HAP-1 (cell line): ENCODE data around the gene FOXP1.

ENCODE experiments used
- DNase-seq, 2 experiments: peaks; one replicate each; pipeline ENCODE4 v3.0.0-alpha.2; 2016 to 2020; ENCODE audit warnings: low spot score in 2 of 2
- H3K27me3 ChIP-seq: fragments of 250-450 bp; sonication (Bioruptor Pico); 2 replicates; pipeline ENCODE4 v1.5.1; 2020; ENCODE audit warnings: low read depth, mild to moderate bottlenecking, moderate library complexity
- H3K36me3 ChIP-seq: fragments of 250-450 bp; sonication (Bioruptor Pico); replicated peaks from 2 replicates; pipeline ENCODE4 v1.5.1; 2020; ENCODE audit warnings: mild to moderate bottlenecking
- H3K4me1 ChIP-seq: fragments of 250-450 bp; sonication (Bioruptor Pico); 2 replicates; pipeline ENCODE4 v1.5.1; 2020; ENCODE audit warnings: mild to moderate bottlenecking
- H3K4me3 ChIP-seq: fragments of 250-450 bp; sonication (Bioruptor Pico); 2 replicates; pipeline ENCODE4 v1.5.1; 2020; ENCODE audit warnings: mild to moderate bottlenecking, moderate library complexity
- H3K9me3 ChIP-seq: fragments of 250-450 bp; sonication (Bioruptor Pico); 2 replicates; pipeline ENCODE4 v1.5.1; 2020; ENCODE audit warnings: mild to moderate bottlenecking, moderate library complexity
- in situ Hi-C: fragments of 300-500 bp; cut with MboI; formaldehyde crosslinking; loops from 3 replicates; pipeline ENCODE4 v1.14.3; 2020; ENCODE audit warnings: low sequenced_read_pairs, inconsistent platforms, mixed read lengths

Gene FOXP1

GRCh38 chr3:71061581-71061980 is 521.9 kb downstream of the FOXP1 start:
- Histone ChIP-seq H3K4me3 (no peak overlapping the region), H3K36me3 (no peaks in the 10 kb centered on the region), H3K9me3 (no peaks in the 10 kb centered on the region), H3K4me1 (peaks cover 43% of the 10 kb centered on the region), H3K27me3 (no peaks in the 10 kb centered on the region)
- no peak for DNase-seq
- in situ Hi-C loops, result no loop called here

- no peak for DNase-seq
- Histone ChIP-seq H3K4me3 (no peak overlapping the region), H3K9me3 (no peaks in the 10 kb centered on the region), H3K4me1 (peaks cover 48% of the 10 kb centered on the region), H3K36me3 (no peaks in the 10 kb centered on the region), H3K27me3 (no peaks in the 10 kb centered on the region)
- in situ Hi-C loops, result no loop called here
Observed at GRCh38 chr3:71061037-71061436, 522.5 kb downstream of the FOXP1 start.

- in situ Hi-C loops, result no loop called here
- Histone ChIP-seq H3K27me3 (no peaks in the 10 kb centered on the region), H3K9me3 (no peaks in the 10 kb centered on the region), H3K4me3 (no peak overlapping the region), H3K4me1 (peaks cover 53% of the 10 kb centered on the region), H3K36me3 (no peaks in the 10 kb centered on the region)
- DNase-seq, result no peak
Observed at GRCh38 chr3:71060536-71060935, 523.0 kb downstream of the FOXP1 start.

GRCh38 chr3:71057526-71057894 is 526.0 kb downstream of the FOXP1 start:
- Histone ChIP-seq H3K36me3 (no peaks in the 10 kb centered on the region), H3K9me3 (no peaks in the 10 kb centered on the region), H3K27me3 (no peaks in the 10 kb centered on the region), H3K4me1 (peaks cover 49% of the 10 kb centered on the region), H3K4me3 (no peak overlapping the region)
- no peak for DNase-seq
- in situ Hi-C loops, result no loop called here

GRCh38 chr3:71056327-71056726 is 527.2 kb downstream of the FOXP1 start:
- no peak for DNase-seq
- in situ Hi-C loops, result no loop called here
- H3K9me3 ChIP-seq, result no peaks in the 10 kb centered on the region
- no peaks in the 10 kb centered on the region for H3K27me3 ChIP-seq
- H3K36me3 ChIP-seq, result no peaks in the 10 kb centered on the region
- H3K4me3 ChIP-seq, result no peak overlapping the region
- peaks cover 50% of the 10 kb centered on the region for H3K4me1 ChIP-seq

- Histone ChIP-seq H3K27me3 (no peaks in the 10 kb centered on the region), H3K4me3 (no peak overlapping the region), H3K36me3 (no peaks in the 10 kb centered on the region), H3K9me3 (no peaks in the 10 kb centered on the region), H3K4me1 (peaks cover 57% of the 10 kb centered on the region)
- in situ Hi-C loops, result no loop called here
- peak in 1 of 2 experiments; percentile 58 for DNase-seq
Observed at GRCh38 chr3:71055257-71056001, 528.1 kb downstream of the FOXP1 start.

GRCh38 chr3:71054312-71054711 is 529.2 kb downstream of the FOXP1 start:
- H3K9me3 ChIP-seq, result no peaks in the 10 kb centered on the region
- H3K27me3 ChIP-seq, result no peaks in the 10 kb centered on the region
- H3K4me3 ChIP-seq, result no peak overlapping the region
- no peak for DNase-seq
- H3K36me3 ChIP-seq, result no peaks in the 10 kb centered on the region
- in situ Hi-C loops, result no loop called here
- H3K4me1 ChIP-seq, result peaks cover 60% of the 10 kb centered on the region

- DNase-seq, result no peak
- Histone ChIP-seq H3K27me3 (no peaks in the 10 kb centered on the region), H3K36me3 (no peaks in the 10 kb centered on the region), H3K4me1 (peaks cover 61% of the 10 kb centered on the region), H3K9me3 (no peaks in the 10 kb centered on the region), H3K4me3 (no peak overlapping the region)
- in situ Hi-C loops, result no loop called here
Observed at GRCh38 chr3:71053495-71053894, 530.0 kb downstream of the FOXP1 start.

GRCh38 chr3:71052716-71053115 is 530.8 kb downstream of the FOXP1 start:
- no peak for DNase-seq
- Histone ChIP-seq H3K36me3 (no peaks in the 10 kb centered on the region), H3K4me1 (peaks cover 68% of the 10 kb centered on the region), H3K9me3 (no peaks in the 10 kb centered on the region), H3K4me3 (no peak overlapping the region), H3K27me3 (no peaks in the 10 kb centered on the region)
- in situ Hi-C loops, result no loop called here

GRCh38 chr3:71051893-71052687 is 531.4 kb downstream of the FOXP1 start:
- Histone ChIP-seq H3K4me3 (no peak overlapping the region), H3K27me3 (no peaks in the 10 kb centered on the region), H3K4me1 (peaks cover 72% of the 10 kb centered on the region), H3K36me3 (no peaks in the 10 kb centered on the region), H3K9me3 (no peaks in the 10 kb centered on the region)
- DNase-seq, result no peak
- in situ Hi-C loops, result no loop called here

GRCh38 chr3:71051259-71051595 is 532.3 kb downstream of the FOXP1 start:
- Histone ChIP-seq H3K27me3 (no peaks in the 10 kb centered on the region), H3K4me3 (no peak overlapping the region), H3K4me1 (peaks cover 76% of the 10 kb centered on the region), H3K9me3 (no peaks in the 10 kb centered on the region), H3K36me3 (no peaks in the 10 kb centered on the region)
- DNase-seq, result no peak
- in situ Hi-C loops, result no loop called here

- in situ Hi-C loops, result no loop called here
- no peaks in the 10 kb centered on the region for H3K9me3 ChIP-seq
- H3K4me3 ChIP-seq, result no peak overlapping the region
- H3K36me3 ChIP-seq, result peaks cover under 1% of the 10 kb centered on the region; the same call in 1 of the 2 replicates
- peaks cover 71% of the 10 kb centered on the region for H3K4me1 ChIP-seq
- DNase-seq, result peak; percentile 76 to 93
- H3K27me3 ChIP-seq, result no peaks in the 10 kb centered on the region
Observed at GRCh38 chr3:71050538-71051258, 532.8 kb downstream of the FOXP1 start.

GRCh38 chr3:71050166-71050537 is 533.4 kb downstream of the FOXP1 start:
- in situ Hi-C loops, result no loop called here
- H3K4me3 ChIP-seq, result no peak overlapping the region
- H3K9me3 ChIP-seq, result no peaks in the 10 kb centered on the region
- H3K36me3 ChIP-seq, result peaks cover 6% of the 10 kb centered on the region; the same call in 1 of the 2 replicates
- peaks cover 65% of the 10 kb centered on the region for H3K4me1 ChIP-seq
- H3K27me3 ChIP-seq, result no peaks in the 10 kb centered on the region
- DNase-seq, result no peak

- no peak overlapping the region for H3K4me3 ChIP-seq
Observed at GRCh38 chr3:71048948-71049347, 534.6 kb downstream of the FOXP1 start.

More at GRCh38 chr3:71048948-71049347, 534.6 kb downstream of the FOXP1 start:
- H3K36me3 ChIP-seq, result peaks cover 6% of the 10 kb centered on the region; the same call in 1 of the 2 replicates
- no peaks in the 10 kb centered on the region for H3K9me3 ChIP-seq
- H3K27me3 ChIP-seq, result no peaks in the 10 kb centered on the region
- peaks cover 59% of the 10 kb centered on the region for H3K4me1 ChIP-seq
- DNase-seq, result peak in 1 of 2 experiments; percentile 38
- in situ Hi-C loops, result no loop called here
